Muscle of leg (tissue), 11 donors: ENCODE results near the gene SNX32. TPM values are rescaled to one million over a fixed set of nuclear protein-coding genes. Genes with fewer than 3 reads are reported as not detected.

Experiments used
- DNase-seq: peaks from one replicate; pipeline ENCODE4 v3.0.0; 2013
- H3K27ac ChIP-seq: one replicate; pipeline ENCODE4 v1.5.1; 2013; ENCODE audit warnings: mild to moderate bottlenecking, low read length, control low read depth
- H3K27me3 ChIP-seq: one replicate; pipeline ENCODE4 v1.6.1; 2013; ENCODE audit warnings: low read length; ENCODE audit not compliant: control insufficient read depth, insufficient read depth
- H3K36me3 ChIP-seq: one replicate; pipeline ENCODE4 v1.6.1; 2013; ENCODE audit warnings: low read length; ENCODE audit not compliant: control insufficient read depth, insufficient read depth
- H3K4me1 ChIP-seq: one replicate; pipeline ENCODE4 v1.6.1; 2013; ENCODE audit warnings: low read length; ENCODE audit not compliant: control insufficient read depth, insufficient read depth
- H3K4me3 ChIP-seq: one replicate; pipeline ENCODE4 v1.5.1; 2013; ENCODE audit warnings: low read length, control low read depth
- H3K9me3 ChIP-seq: replicated peaks from 2 replicates; pipeline ENCODE4 v1.6.1; 2013; ENCODE audit warnings: low read depth, low read length; ENCODE audit not compliant: control insufficient read depth
- WGBS: methylation state at CpG from one replicate; pipeline ENCODE4 v1.1.5; 2013; ENCODE audit warnings: missing lambda C conversion rate; ENCODE audit not compliant: insufficient coverage; 5-methylcytosine and 5-hydroxymethylcytosine counted together
- polyA plus RNA-seq, 8 donors: library from polyadenylated mRNA; unstranded; fragments of 120-200 nt; gene quantifications; one replicate each; pipeline versions ENCODE4 v1.2.1 to v1.2.3, GENCODE V29; 2013; ENCODE audit warnings: inconsistent platforms in 1 of 8, low replicate concordance in 1 of 8; ENCODE audit not compliant: insufficient read length in 8 of 8, insufficient read depth in 1 of 8
- total RNA-seq: library from RNA; stranded (reverse); fragments of 120-200 nt; gene quantifications from one replicate; pipeline ENCODE4 v1.2.4, GENCODE V29; 2013

Gene SNX32
- total and polyA plus RNA-seq, 9 donors = 0.98 to 2.6 (median 1.5) TPM

- H3K27me3 ChIP-seq = no peaks in the 10 kb centered on the region
- H3K36me3 ChIP-seq = peaks cover 38% of the 10 kb centered on the region
- H3K4me1 ChIP-seq = peaks cover 6% of the 10 kb centered on the region
- no peaks in the 10 kb centered on the region for H3K9me3 ChIP-seq
- WGBS = 81% methylated on average over 4 of the region's 7 CpGs
- H3K27ac ChIP-seq = no peak overlapping the region
- no peak for DNase-seq
- H3K4me3 ChIP-seq = no peak overlapping the region
Measured at GRCh38 chr11:65880844-65881421, 47.2 kb downstream of the SNX32 start.

GRCh38 chr11:65882120-65883057 lies 48.6 kb downstream of the SNX32 start:
- DNase-seq = no peak
- WGBS = 93% methylated on average over 20 of the region's 30 CpGs
- Histone ChIP-seq H3K27me3 (no peaks in the 10 kb centered on the region), H3K36me3 (peaks cover 48% of the 10 kb centered on the region), H3K4me1 (peaks cover 8% of the 10 kb centered on the region), H3K27ac (no peak overlapping the region), H3K9me3 (no peaks in the 10 kb centered on the region), H3K4me3 (no peak overlapping the region)

DNA sequence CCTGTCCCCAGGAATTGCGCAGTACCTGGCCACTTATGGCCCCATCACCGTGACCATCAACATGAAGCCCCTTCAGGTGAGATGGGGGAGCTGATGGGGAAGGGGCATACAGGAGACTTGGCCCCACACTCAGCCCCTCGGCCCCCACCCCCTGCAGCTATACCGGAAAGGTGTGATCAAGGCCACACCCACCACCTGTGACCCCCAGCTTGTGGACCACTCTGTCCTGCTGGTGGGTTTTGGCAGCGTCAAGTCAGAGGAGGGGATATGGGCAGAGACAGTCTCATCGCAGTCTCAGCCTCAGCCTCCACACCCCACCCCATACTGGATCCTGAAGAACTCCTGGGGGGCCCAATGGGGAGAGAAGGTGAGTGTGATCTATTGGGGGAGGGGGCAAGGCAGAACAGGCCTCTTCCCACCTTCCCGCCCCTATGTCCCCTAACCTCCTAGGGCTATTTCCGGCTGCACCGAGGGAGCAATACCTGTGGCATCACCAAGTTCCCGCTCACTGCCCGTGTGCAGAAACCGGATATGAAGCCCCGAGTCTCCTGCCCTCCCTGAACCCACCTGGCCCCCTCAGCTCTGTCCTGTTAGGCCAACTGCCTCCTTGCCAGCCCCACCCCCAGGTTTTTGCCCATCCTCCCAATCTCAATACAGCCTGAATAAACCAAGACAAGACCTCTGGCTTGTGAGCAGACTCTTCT lies 49.4 kb downstream of the SNX32 start:
- H3K36me3 ChIP-seq = peaks cover 48% of the 10 kb centered on the region
- H3K4me1 ChIP-seq = peaks cover 14% of the 10 kb centered on the region
- H3K27me3 ChIP-seq = no peaks in the 10 kb centered on the region
- H3K4me3 ChIP-seq = no peak overlapping the region
- 85% methylated on average over 7 of the region's 13 CpGs for WGBS
- no peak overlapping the region for H3K27ac ChIP-seq
- no peaks in the 10 kb centered on the region for H3K9me3 ChIP-seq
- DNase-seq = peak; percentile 10

DNA sequence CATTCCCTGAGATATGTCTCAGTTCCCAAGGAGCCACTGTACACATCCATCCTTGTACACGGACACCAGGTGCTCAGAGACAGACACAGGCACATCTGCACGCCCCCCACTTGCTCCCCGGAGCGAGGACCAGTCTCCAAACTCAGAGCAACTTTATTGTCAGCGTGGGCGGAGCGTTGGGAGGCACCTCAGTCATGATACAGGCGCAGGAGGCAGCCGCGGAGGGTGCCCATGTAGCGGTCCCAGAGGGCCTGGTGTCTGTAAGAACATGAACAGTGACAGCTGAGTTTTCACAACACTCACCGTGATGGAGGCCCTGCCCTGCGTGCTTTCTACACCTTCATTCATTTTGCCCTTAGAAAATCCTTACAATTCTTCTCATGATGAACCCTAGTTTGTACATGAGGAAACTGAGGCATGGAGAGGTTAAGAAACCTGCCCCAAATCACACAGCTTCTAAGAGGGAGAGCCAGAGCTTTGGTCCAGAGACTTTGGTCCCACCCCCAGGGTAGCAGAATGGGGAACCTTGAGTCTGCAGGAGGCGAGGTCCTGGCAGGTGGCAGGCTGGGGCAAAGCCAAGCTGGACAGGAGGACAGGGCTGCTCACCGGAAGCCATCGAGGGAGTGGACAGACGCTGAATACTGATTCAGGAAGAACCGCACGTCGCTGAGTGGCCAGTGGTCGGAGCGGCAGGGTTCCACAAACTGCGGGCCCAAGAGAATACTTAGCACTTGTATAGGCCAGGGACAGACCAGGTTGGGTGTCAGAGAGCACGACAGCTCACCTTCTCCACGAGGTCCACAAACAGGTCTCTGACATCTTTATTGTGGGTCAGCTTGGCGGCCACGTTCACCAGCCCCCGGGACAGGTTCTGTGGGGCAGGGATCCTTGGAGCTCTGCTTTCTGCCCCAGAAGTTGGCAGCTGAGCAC lies 50.3 kb downstream of the SNX32 start:
- Histone ChIP-seq H3K4me3 (no peak overlapping the region), H3K4me1 (peaks cover 19% of the 10 kb centered on the region), H3K27ac (no peak overlapping the region), H3K36me3 (peaks cover 48% of the 10 kb centered on the region), H3K27me3 (no peaks in the 10 kb centered on the region), H3K9me3 (no peaks in the 10 kb centered on the region)
- 84% methylated on average over 22 of the region's 28 CpGs for WGBS
- DNase-seq = no peak

GRCh38 chr11:65884716-65885092 lies 50.9 kb downstream of the SNX32 start:
- Histone ChIP-seq H3K27me3 (no peaks in the 10 kb centered on the region), H3K36me3 (peaks cover 48% of the 10 kb centered on the region), H3K4me3 (no peak overlapping the region), H3K4me1 (peaks cover 26% of the 10 kb centered on the region), H3K9me3 (no peaks in the 10 kb centered on the region), H3K27ac (no peak overlapping the region)
- DNase-seq = peak; percentile 74
- WGBS = 24% methylated on average over 6 of the region's 9 CpGs

- Histone ChIP-seq H3K27me3 (no peaks in the 10 kb centered on the region), H3K4me3 (no peak overlapping the region), H3K27ac (no peak overlapping the region), H3K9me3 (no peaks in the 10 kb centered on the region), H3K36me3 (peaks cover 48% of the 10 kb centered on the region), H3K4me1 (peaks cover 31% of the 10 kb centered on the region)
- DNase-seq = no peak
- 87% methylated on average over 7 of the region's 7 CpGs for WGBS
Measured at GRCh38 chr11:65885231-65885630, 51.5 kb downstream of the SNX32 start.

DNA sequence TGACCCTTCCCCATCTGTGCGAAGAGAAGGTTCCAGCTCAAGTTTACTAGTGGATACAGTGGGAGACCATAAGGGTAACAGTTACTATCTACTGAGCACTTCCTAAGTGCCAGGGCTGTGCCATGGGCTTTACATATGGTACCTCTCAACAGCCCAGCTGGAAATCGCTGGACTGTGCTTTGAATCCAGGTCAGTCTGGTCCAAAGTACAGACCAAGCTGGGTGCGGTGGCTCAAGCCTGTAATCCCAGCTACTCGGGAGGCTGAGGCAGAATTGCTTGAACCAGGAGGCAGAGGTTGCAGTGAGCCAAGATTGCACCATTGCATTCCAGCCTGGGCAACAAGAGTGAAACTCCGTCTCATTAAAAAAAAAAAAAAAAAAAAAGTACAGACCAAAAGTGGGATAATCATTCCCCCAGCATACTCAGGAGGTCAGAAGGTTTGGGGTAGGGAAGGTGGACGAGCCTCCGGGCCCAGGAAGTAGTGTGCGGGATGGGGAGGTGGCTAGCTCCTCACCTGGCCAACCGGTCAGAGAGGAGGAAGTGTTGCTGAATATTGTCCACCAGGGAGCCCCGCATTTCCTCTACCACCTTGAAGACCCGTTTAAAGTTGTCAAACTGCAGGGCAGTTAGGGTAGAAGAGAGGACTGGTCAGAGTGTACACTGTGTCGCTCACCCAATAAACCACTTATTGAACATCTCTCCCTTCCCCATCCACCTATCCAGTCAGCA lies 52.2 kb downstream of the SNX32 start:
- no peak overlapping the region for H3K27ac ChIP-seq
- H3K4me3 ChIP-seq = no peak overlapping the region
- peaks cover 32% of the 10 kb centered on the region for H3K4me1 ChIP-seq
- 94% methylated on average over 7 of the region's 12 CpGs for WGBS
- no peaks in the 10 kb centered on the region for H3K27me3 ChIP-seq
- H3K36me3 ChIP-seq = peaks cover 48% of the 10 kb centered on the region
- no peak for DNase-seq
- no peaks in the 10 kb centered on the region for H3K9me3 ChIP-seq

DNA sequence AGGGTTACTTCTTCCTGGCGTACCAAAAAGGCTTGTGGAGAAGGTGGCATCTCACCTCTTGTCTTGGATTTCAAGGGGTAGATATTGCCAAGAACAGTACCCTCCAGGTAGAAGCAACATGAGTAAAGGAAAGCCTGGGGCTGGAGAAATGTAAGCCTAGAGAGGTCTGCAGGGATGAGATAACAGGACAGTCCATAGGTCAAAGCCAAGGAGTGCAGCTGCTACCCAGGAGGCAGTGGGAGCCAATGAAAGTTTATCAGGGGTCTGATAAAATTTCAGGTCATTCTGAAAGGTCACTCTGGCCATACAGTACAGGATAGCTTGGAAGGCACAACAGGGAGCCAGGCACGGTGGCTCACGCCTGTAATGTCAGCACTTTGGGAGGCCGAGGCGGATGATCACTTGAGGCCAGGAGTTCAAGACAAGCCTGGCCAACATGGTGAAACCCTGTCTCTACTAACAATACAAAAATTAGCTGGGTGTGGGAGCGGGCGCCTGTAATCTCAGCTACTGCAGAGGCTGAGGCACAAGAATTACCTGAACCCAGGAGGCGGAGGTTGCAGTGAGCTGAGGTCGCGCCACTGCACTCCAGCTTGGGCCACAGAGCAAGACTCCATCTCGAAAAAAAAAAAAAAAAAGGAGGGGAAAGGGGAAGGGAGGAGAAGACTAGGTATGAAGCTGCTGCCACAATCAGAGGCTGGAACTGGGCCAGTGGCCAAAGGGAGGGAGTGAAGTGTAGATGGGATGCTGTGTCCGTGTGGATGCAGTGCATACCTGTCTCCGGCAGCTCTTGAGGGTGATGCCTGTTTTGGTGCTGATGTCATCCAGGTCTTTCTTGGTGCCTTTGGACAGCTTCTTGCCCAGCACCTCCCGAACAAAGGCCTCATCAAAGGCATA lies 53.3 kb downstream of the SNX32 start:
- Histone ChIP-seq H3K27ac (peak overlapping the region; percentile 99), H3K9me3 (no peaks in the 10 kb centered on the region), H3K27me3 (peaks cover 4% of the 10 kb centered on the region), H3K36me3 (peaks cover 47% of the 10 kb centered on the region), H3K4me1 (peaks cover 43% of the 10 kb centered on the region), H3K4me3 (peak overlapping the region; percentile 89)
- WGBS = 83% methylated on average over 5 of the region's 14 CpGs
- DNase-seq = peak; percentile 24
